T1000 (cell line): ENCODE data around the gene ITGA11.

Experiments
- DNase-seq: peaks from one replicate; lab custom pipeline; 2025; ENCODE audit warnings: mixed read lengths; lab: John Stamatoyannopoulos, UW

Gene ITGA11

GRCh38 chr15:68431792-68432401, at the start of gene ITGA11:
ITGA11 (minus strand) TSS chr15:68432163; CDS start chr15:68432066, 97 bp downstream.
- peak; percentile 17 for DNase-seq

GRCh38 chr15:68481321-68481720, 49.4 kb upstream of the ITGA11 start:
- no peak for DNase-seq

GRCh38 chr15:68480296-68480695, 48.3 kb upstream of the ITGA11 start:
- DNase-seq = no peak

GRCh38 chr15:68479870-68480269, 47.9 kb upstream of the ITGA11 start:
- DNase-seq = no peak

- no peak for DNase-seq
Observed at GRCh38 chr15:68479406-68479805, 47.4 kb upstream of the ITGA11 start.

- no peak for DNase-seq
Observed at GRCh38 chr15:68478853-68479252, 46.9 kb upstream of the ITGA11 start.

- no peak for DNase-seq
Observed at GRCh38 chr15:68475449-68475848, 43.5 kb upstream of the ITGA11 start.

- no peak for DNase-seq
Observed at GRCh38 chr15:68471541-68471940, 39.6 kb upstream of the ITGA11 start.

GRCh38 chr15:68470976-68471375, 39.0 kb upstream of the ITGA11 start:
- DNase-seq = no peak

- no peak for DNase-seq
Observed at GRCh38 chr15:68470049-68470742, 38.2 kb upstream of the ITGA11 start.

- DNase-seq = no peak
Observed at GRCh38 chr15:68469162-68470048, 37.4 kb upstream of the ITGA11 start.

GRCh38 chr15:68466876-68467275, 34.9 kb upstream of the ITGA11 start:
- no peak for DNase-seq

GRCh38 chr15:68465861-68466560, 34.0 kb upstream of the ITGA11 start:
- DNase-seq = no peak

- DNase-seq = peak; percentile 78
Observed at GRCh38 chr15:68464448-68465090, 32.6 kb upstream of the ITGA11 start.

GRCh38 chr15:68463996-68464395, 32.0 kb upstream of the ITGA11 start:
- DNase-seq = no peak

GRCh38 chr15:68463444-68463843, 31.5 kb upstream of the ITGA11 start:
- no peak for DNase-seq

GRCh38 chr15:68460166-68460565, 28.2 kb upstream of the ITGA11 start:
- DNase-seq = no peak

- no peak for DNase-seq
Observed at GRCh38 chr15:68450192-68450591, 18.2 kb upstream of the ITGA11 start.

- DNase-seq = no peak
Observed at GRCh38 chr15:68449389-68449788, 17.4 kb upstream of the ITGA11 start.

GRCh38 chr15:68447976-68448755, 16.2 kb upstream of the ITGA11 start:
- DNase-seq = no peak

GRCh38 chr15:68447209-68447608, 15.2 kb upstream of the ITGA11 start:
- no peak for DNase-seq
